DMS114 treated with DMSO at 0.1 percent for 48 hours (cell line): Measurements from ENCODE around the gene GIT1.

ENCODE experiments used
- DNase-seq: peaks from one replicate; lab custom pipeline; 2025; ENCODE audit not compliant: unreplicated experiment; lab: John Stamatoyannopoulos, UW

Gene GIT1

GRCh38 chr17:29594519-29595090 is 5.2 kb upstream of the GIT1 start:
- no peak for DNase-seq

- no peak for DNase-seq
Observed at GRCh38 chr17:29593591-29594518, 4.4 kb upstream of the GIT1 start.

GRCh38 chr17:29592850-29593551 is 3.6 kb upstream of the GIT1 start, which contains the start of gene ANKRD13B:
Gene ANKRD13B (plus strand): TSS chr17:29593132. CDS start chr17:29593622, 490 bp downstream.
- DNase-seq: no peak

- peak; percentile 77 for DNase-seq
Observed at GRCh38 chr17:29591737-29592608, 2.5 kb upstream of the GIT1 start.

GRCh38 chr17:29591146-29591736 is 1.8 kb upstream of the GIT1 start:
- peak; percentile 43 for DNase-seq

GRCh38 chr17:29590411-29591145 is 1.1 kb upstream of the GIT1 start:
- DNase-seq: peak; percentile 18

- DNase-seq: no peak
Observed at GRCh38 chr17:29588562-29589411, 661 bp downstream of the GIT1 start.

- DNase-seq: no peak
Observed at GRCh38 chr17:29588017-29588561, 1.4 kb downstream of the GIT1 start.

GRCh38 chr17:29587591-29587990 is 1.9 kb downstream of the GIT1 start:
- DNase-seq: no peak

- no peak for DNase-seq
Observed at GRCh38 chr17:29586676-29587469, 2.6 kb downstream of the GIT1 start.

GRCh38 chr17:29585080-29585751 is 4.2 kb downstream of the GIT1 start:
- no peak for DNase-seq

- DNase-seq: no peak
Observed at GRCh38 chr17:29584452-29585079, 4.9 kb downstream of the GIT1 start.

- DNase-seq: no peak
Observed at GRCh38 chr17:29583324-29584248, 5.9 kb downstream of the GIT1 start.

- DNase-seq: no peak
Observed at GRCh38 chr17:29582772-29583171, 6.7 kb downstream of the GIT1 start.

GRCh38 chr17:29582254-29582765 is 7.1 kb downstream of the GIT1 start:
- DNase-seq: no peak
